ENCODE measurements around the gene EIF2B2. TPM values are rescaled to one million over a fixed set of nuclear protein-coding genes. Genes with fewer than 3 reads are reported as not detected.
"Not testable (repeated sequence)": the region's sequence is repeated elsewhere in the genome, so short reads cannot be mapped to it uniquely, and the experiment has no call there.

The EIF2B2 gene
- total RNA-seq, 1 experiment from 2014 or later: 48.3 TPM

DNA sequence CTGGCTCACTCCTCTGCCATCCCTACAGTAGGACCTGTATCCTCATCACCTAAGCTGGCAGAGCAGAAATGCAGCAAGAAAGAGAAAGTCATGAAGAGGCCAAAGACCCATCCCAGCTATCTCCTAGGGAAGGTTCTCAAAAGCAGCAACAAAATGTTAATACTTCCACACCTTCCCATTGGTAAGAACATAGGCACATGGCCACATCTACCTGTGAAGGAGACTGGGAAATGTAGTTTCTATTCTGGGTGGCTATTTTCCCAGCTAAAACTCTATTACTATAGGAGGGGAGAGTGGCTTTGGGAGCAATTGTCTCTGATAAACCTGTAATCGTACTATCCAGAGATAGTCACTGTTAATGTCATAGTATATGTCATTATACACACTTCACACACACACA lies 13.7 kb upstream of the EIF2B2 start:
- Histone ChIP-seq H3K79me2 (ENCODE audit: insufficient read depth, low read length) (no peaks in the 10 kb centered on the region), H3K14ac (ENCODE audit: insufficient read depth, low read length) (no peak overlapping the region), H3K4me2 (ENCODE audit: insufficient read depth, insufficient read length, low read length) (no peak overlapping the region), H3K23ac (ENCODE audit: insufficient read length, low read depth, low read length) (no peak overlapping the region), H3K23me2 (ENCODE audit: insufficient read length, low read depth, low read length, poor library complexity, severe bottlenecking) (no peaks in the 10 kb centered on the region), H3K18ac (ENCODE audit: insufficient read length, low read depth, low read length) (no peak overlapping the region), H4K5ac (ENCODE audit: insufficient read length, low read depth, low read length) (no peak overlapping the region), H3K4ac (ENCODE audit: low read depth, low read length) (no peak overlapping the region), H3K9me3 (ENCODE audit: control insufficient read depth, low read depth, low read length) (no peaks in the 10 kb centered on the region), H3K27me3 (ENCODE audit: insufficient read depth, low read length) (no peaks in the 10 kb centered on the region), H2BK120ac (ENCODE audit: low read depth, low read length, poor library complexity, severe bottlenecking) (no peak overlapping the region), H4K20me1 (ENCODE audit: control insufficient read depth, insufficient read depth, insufficient read length) (no peaks in the 10 kb centered on the region), H3K79me1 (ENCODE audit: insufficient read depth, low read depth, low read length, poor library complexity, severe bottlenecking) (no peaks in the 10 kb centered on the region), H3K27ac (ENCODE audit: insufficient read length, low read depth, low read length) (no peak overlapping the region), H2BK15ac (ENCODE audit: low read depth, low read length) (no peak overlapping the region), H4K91ac (ENCODE audit: insufficient read length, low read depth, low read length) (no peak overlapping the region), H3K56ac (ENCODE audit: insufficient read length, low read depth, low read length) (no peak overlapping the region), H2AFZ (ENCODE audit: low read length) (no peak overlapping the region), H2BK20ac (ENCODE audit: low read depth, low read length, poor library complexity, severe bottlenecking) (no peak overlapping the region), H3T11ph (ENCODE audit: low read length) (no peak overlapping the region), H2BK5ac (ENCODE audit: insufficient read length, low read length) (no peak overlapping the region), H2BK12ac (ENCODE audit: insufficient read length, low read depth, low read length) (no peak overlapping the region), H4K8ac (replicated peaks; ENCODE audit: insufficient read length, low read depth, low read length) (no peak overlapping the region), H3K4me1 (ENCODE audit: insufficient read depth, low read length) (no peaks in the 10 kb centered on the region; the same call in 1 of the 2 replicates), H2AK5ac (ENCODE audit: insufficient read length, low read length) (no peak overlapping the region), H3K9ac (ENCODE audit: extremely low read depth, insufficient read length, low read length) (no peak overlapping the region)
- Mint-ChIP-seq H3K4me1 (peaks cover 6 to 13% of the 10 kb centered on the region in 2 experiments), H3K9me3 (no peaks in the 10 kb centered on the region), H3K36me3 (ENCODE audit: insufficient read depth in 1 of 3, low read depth in 3 of 3) (no peaks in the 10 kb centered on the region; a peak in 1 of 7 replicates), H3K27me3 (ENCODE audit: low read depth) (no peaks in the 10 kb centered on the region), H3K4me3 (no peak overlapping the region), H3K27ac (no peak overlapping the region)
- TF ChIP-seq, protein P1, sequence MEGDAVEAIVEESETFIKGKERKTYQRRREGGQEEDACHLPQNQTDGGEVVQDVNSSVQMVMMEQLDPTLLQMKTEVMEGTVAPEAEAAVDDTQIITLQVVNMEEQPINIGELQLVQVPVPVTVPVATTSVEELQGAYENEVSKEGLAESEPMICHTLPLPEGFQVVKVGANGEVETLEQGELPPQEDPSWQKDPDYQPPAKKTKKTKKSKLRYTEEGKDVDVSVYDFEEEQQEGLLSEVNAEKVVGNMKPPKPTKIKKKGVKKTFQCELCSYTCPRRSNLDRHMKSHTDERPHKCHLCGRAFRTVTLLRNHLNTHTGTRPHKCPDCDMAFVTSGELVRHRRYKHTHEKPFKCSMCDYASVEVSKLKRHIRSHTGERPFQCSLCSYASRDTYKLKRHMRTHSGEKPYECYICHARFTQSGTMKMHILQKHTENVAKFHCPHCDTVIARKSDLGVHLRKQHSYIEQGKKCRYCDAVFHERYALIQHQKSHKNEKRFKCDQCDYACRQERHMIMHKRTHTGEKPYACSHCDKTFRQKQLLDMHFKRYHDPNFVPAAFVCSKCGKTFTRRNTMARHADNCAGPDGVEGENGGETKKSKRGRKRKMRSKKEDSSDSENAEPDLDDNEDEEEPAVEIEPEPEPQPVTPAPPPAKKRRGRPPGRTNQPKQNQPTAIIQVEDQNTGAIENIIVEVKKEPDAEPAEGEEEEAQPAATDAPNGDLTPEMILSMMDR (conservative IDR thresholded peaks at IDR 0.05): no peak
- no peak for DNase-seq
- WGBS (ENCODE audit: extremely low coverage, insufficient read length, low lambda C conversion rate): no CpG with 5 or more reads among the region's 1 CpG

DNA sequence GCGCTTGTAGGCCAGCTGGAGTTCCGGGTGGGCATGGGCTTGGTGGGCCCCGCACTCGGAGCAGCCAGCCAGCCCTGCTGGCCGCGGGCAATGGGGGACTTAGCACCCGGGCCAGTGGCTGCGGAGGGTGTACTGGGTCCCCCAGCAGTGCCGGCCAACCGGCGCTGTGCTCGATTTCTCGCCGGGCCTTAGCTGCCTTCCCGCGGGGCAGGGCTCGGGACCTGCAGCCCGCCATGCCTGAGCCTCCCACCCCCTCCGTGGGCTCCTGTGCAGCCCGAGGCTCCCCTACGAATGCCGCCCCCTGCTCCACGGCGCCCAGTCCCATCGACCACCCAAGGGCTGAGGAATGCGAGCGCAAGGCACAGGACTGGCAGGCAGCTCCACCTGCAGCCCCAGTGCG lies 8.5 kb upstream of the EIF2B2 start:
- not testable (repeated sequence) for DNase-seq; H2BK12ac ChIP-seq (ENCODE audit: insufficient read length, low read depth, low read length); H2BK20ac ChIP-seq (ENCODE audit: low read depth, low read length, poor library complexity, severe bottlenecking); H2BK5ac ChIP-seq (ENCODE audit: insufficient read length, low read length); H3K4me3 Mint-ChIP-seq; H3K4ac ChIP-seq (ENCODE audit: low read depth, low read length); H2AFZ ChIP-seq (ENCODE audit: low read length); H3K27me3 Mint-ChIP-seq (ENCODE audit: low read depth); H3K27ac ChIP-seq (ENCODE audit: insufficient read length, low read depth, low read length); H3K9ac ChIP-seq (ENCODE audit: extremely low read depth, insufficient read length, low read length); H3K36me3 Mint-ChIP-seq (ENCODE audit: insufficient read depth in 1 of 3, low read depth in 3 of 3); H2AK5ac ChIP-seq (ENCODE audit: insufficient read length, low read length); H2BK120ac ChIP-seq (ENCODE audit: low read depth, low read length, poor library complexity, severe bottlenecking); H4K5ac ChIP-seq (ENCODE audit: insufficient read length, low read depth, low read length); H3K23ac ChIP-seq (ENCODE audit: insufficient read length, low read depth, low read length); H3K56ac ChIP-seq (ENCODE audit: insufficient read length, low read depth, low read length); H3K14ac ChIP-seq (ENCODE audit: insufficient read depth, low read length); H4K91ac ChIP-seq (ENCODE audit: insufficient read length, low read depth, low read length); H3K4me1 ChIP-seq (ENCODE audit: insufficient read depth, low read length); H3K9me3 Mint-ChIP-seq; H2BK15ac ChIP-seq (ENCODE audit: low read depth, low read length); H3K27me3 ChIP-seq (ENCODE audit: insufficient read depth, low read length); H3K23me2 ChIP-seq (ENCODE audit: insufficient read length, low read depth, low read length, poor library complexity, severe bottlenecking); H3K18ac ChIP-seq (ENCODE audit: insufficient read length, low read depth, low read length); H3K4me2 ChIP-seq (ENCODE audit: insufficient read depth, insufficient read length, low read length); H4K8ac ChIP-seq (replicated peaks; ENCODE audit: insufficient read length, low read depth, low read length); H3K4me1 Mint-ChIP-seq; H3K79me1 ChIP-seq (ENCODE audit: insufficient read depth, low read depth, low read length, poor library complexity, severe bottlenecking); H3K9me3 ChIP-seq (ENCODE audit: control insufficient read depth, low read depth, low read length); H3K79me2 ChIP-seq (ENCODE audit: insufficient read depth, low read length); H3T11ph ChIP-seq (ENCODE audit: low read length); H3K27ac Mint-ChIP-seq; H4K20me1 ChIP-seq (ENCODE audit: control insufficient read depth, insufficient read depth, insufficient read length)
- no CpG with 5 or more reads among the region's 28 CpGs for WGBS (ENCODE audit: extremely low coverage, insufficient read length, low lambda C conversion rate)

Data from H9 (cell line).